ENCODE results near the gene LRRC39. TPM values are rescaled to one million over a fixed set of nuclear protein-coding genes. Genes with fewer than 3 reads are reported as not detected.

The LRRC39 gene
- total RNA-seq, 1 experiment from 2014 or later: 0.42 TPM

DNA sequence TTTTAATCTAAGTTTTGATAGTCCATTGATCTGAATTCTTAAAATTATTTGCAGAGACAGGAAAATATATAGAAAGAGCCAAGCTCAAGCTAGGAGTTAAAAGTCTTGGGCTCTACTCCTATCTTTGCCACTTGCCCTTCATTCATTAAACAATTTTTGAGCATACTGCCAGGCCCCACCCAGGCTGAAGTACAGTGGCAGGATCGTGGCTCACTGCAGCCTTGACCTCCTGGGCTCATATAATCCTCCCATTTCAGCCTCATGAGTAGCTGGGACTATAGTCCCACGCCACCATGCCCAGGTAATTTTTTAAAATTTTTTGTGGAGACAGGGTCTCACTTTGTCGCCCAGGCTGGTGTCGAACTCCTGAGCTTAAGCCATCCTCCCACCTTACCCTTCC is 36.9 kb downstream of the LRRC39 start:
- Mint-ChIP-seq H3K4me1 (ENCODE audit: low read depth, unreplicated experiment) (no peaks in the 10 kb centered on the region), H3K27ac (ENCODE audit: unreplicated experiment) (no peak overlapping the region), H3K9me3 (ENCODE audit: low read depth, unreplicated experiment) (no peaks in the 10 kb centered on the region), H3K36me3 (ENCODE audit: insufficient read depth, unreplicated experiment) (peaks cover 8% of the 10 kb centered on the region), H3K4me3 (ENCODE audit: low read depth, unreplicated experiment) (no peak overlapping the region), H3K27me3 (ENCODE audit: unreplicated experiment) (no peaks in the 10 kb centered on the region)
- BruUV-seq (replicated peaks): no TSS peak
- intact Hi-C loops (cut with micrococcal nuclease; ENCODE audit: unreplicated experiment): no loop called here
- CTCF ChIA-PET: no interaction called here
- TF ChIP-seq, protein P1, sequence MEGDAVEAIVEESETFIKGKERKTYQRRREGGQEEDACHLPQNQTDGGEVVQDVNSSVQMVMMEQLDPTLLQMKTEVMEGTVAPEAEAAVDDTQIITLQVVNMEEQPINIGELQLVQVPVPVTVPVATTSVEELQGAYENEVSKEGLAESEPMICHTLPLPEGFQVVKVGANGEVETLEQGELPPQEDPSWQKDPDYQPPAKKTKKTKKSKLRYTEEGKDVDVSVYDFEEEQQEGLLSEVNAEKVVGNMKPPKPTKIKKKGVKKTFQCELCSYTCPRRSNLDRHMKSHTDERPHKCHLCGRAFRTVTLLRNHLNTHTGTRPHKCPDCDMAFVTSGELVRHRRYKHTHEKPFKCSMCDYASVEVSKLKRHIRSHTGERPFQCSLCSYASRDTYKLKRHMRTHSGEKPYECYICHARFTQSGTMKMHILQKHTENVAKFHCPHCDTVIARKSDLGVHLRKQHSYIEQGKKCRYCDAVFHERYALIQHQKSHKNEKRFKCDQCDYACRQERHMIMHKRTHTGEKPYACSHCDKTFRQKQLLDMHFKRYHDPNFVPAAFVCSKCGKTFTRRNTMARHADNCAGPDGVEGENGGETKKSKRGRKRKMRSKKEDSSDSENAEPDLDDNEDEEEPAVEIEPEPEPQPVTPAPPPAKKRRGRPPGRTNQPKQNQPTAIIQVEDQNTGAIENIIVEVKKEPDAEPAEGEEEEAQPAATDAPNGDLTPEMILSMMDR (IDR thresholded peaks at IDR 0.05; ENCODE audit: unreplicated experiment): no peak
- DNase-seq: no peak

DNA sequence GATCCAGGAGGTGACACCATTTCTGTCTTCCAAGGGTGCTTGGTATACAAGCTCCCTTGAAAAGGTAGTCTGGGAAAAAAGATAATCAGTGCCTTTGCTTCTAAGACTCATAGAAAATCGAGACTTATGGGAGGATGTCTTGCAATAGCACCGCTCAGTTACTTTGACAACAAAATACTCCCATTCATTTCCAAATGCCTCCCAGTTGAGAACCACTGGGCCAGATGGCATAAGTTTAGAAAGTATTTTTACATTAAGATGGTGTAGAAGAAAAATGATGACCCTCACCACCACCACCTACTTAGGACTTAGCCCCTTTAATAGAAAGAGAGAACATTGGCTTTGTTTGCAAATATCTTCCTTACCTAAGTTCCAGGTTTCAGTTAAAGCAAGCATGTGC is 40.5 kb downstream of the LRRC39 start:
- DNase-seq: no peak
- H3K36me3 Mint-ChIP-seq (ENCODE audit: insufficient read depth, unreplicated experiment): peaks cover 24% of the 10 kb centered on the region
- intact Hi-C loops (cut with micrococcal nuclease; ENCODE audit: unreplicated experiment): loop anchor here (10.0 kb wide), 1 partner anchor 317 kb away; no protein-coding TSS in a partner anchor
- H3K4me1 Mint-ChIP-seq (ENCODE audit: low read depth, unreplicated experiment): peaks cover 8% of the 10 kb centered on the region
- H3K27ac Mint-ChIP-seq (ENCODE audit: unreplicated experiment): no peak overlapping the region
- CTCF ChIA-PET: no interaction called here
- H3K9me3 Mint-ChIP-seq (ENCODE audit: low read depth, unreplicated experiment): no peaks in the 10 kb centered on the region
- H3K4me3 Mint-ChIP-seq (ENCODE audit: low read depth, unreplicated experiment): no peak overlapping the region
- TF ChIP-seq, protein P1 (IDR thresholded peaks at IDR 0.05; ENCODE audit: unreplicated experiment): no peak
- H3K27me3 Mint-ChIP-seq (ENCODE audit: unreplicated experiment): no peaks in the 10 kb centered on the region
- no TSS peak for BruUV-seq (replicated peaks)

DNA sequence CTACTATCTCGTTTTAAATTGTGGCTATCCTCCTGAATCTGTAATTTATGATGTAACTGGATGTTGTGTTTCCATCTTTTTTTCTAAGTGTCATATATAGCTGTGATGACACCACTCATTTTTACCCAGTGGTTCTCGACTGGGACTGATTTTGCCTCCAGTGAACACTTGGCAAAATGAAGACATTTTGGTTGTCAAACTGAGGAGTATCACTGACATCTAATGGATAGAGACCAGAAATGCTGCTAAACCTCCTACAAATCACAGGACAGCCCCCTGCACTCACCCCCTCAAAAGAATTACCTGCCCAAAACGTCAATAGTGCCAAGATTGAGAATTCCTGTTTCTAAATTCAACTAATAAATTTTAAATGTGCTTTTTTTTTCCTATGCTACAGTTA is 43.2 kb downstream of the LRRC39 start:
- Mint-ChIP-seq H3K27me3 (ENCODE audit: unreplicated experiment) (no peaks in the 10 kb centered on the region), H3K36me3 (ENCODE audit: insufficient read depth, unreplicated experiment) (peaks cover 25% of the 10 kb centered on the region), H3K4me1 (ENCODE audit: low read depth, unreplicated experiment) (peaks cover 8% of the 10 kb centered on the region), H3K27ac (ENCODE audit: unreplicated experiment) (no peak overlapping the region), H3K4me3 (ENCODE audit: low read depth, unreplicated experiment) (no peak overlapping the region), H3K9me3 (ENCODE audit: low read depth, unreplicated experiment) (no peaks in the 10 kb centered on the region)
- intact Hi-C loops (cut with micrococcal nuclease; ENCODE audit: unreplicated experiment): loop anchor here (5.0 to 10.0 kb wide), 2 partner anchors 98 to 320 kb away; a partner anchor contains a TSS
- no TSS peak for BruUV-seq (replicated peaks)
- DNase-seq: no peak
- CTCF ChIA-PET: no interaction called here
- TF ChIP-seq, protein P1 (IDR thresholded peaks at IDR 0.05; ENCODE audit: unreplicated experiment): no peak

DNA sequence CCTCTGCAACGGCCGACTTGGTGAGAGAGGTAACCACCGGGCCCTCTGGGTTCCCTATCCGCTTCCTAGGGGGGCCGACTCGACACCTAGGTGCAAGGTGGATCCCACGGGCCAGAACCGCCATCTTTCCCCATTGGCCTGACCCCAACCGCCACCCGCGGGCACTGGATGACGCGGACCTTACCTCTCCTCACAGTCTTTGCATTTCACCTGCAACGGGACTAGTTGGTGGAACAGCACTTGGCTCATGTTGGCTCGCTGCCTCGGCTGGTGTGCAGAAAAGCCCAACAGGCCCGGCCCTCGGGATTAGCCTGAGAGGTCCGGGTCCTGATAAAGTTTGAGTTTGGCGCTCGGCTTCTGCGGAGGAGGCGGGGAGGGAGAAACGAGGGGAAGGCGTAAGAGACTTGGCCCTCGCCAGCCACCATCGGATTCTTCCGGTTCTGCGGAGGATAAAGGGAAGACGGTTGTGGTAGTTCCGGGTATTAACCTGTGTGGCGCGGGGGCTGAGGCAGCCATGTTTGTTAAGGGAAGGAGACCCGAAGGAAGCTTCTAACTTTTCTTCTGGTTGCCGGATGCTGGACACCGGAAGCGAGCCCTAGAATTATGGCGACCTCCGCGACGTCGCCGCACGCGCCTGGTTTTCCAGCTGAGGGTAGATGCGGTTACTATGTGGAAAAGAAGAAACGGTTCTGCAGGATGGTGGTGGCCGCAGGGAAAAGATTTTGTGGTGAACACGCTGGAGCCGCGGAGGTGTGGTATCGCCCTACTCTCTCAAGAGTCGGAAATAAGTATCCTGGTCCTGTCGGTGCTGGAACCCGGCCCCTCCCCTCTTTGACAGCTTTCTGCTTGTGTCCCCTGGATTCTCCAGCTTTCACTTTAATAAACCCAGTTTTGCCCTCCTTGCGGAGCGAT is 45.2 kb downstream of the LRRC39 start, which contains the start of the genes SASS6 and TRMT13:
SASS6 (minus strand) TSS at position 365 of the 912 bp plus-strand sequence; CDS start at position 249, 116 bp downstream.
TRMT13 (plus strand) TSS at position 598 of the 912 bp plus-strand sequence; CDS start at position 604, 6 bp downstream.
- no peaks in the 10 kb centered on the region for H3K27me3 Mint-ChIP-seq (ENCODE audit: unreplicated experiment)
- CTCF ChIA-PET: interaction anchor here (1.1 kb wide), 1 partner anchor 327 kb away, joined by 3 read pairs; no protein-coding TSS in a partner anchor
- TF ChIP-seq, protein P1 (IDR thresholded peaks at IDR 0.05; ENCODE audit: unreplicated experiment): no peak
- BruUV-seq (replicated peaks): no TSS peak
- peak within 1 kb of the TSS; percentile 62 for H3K27ac Mint-ChIP-seq (ENCODE audit: unreplicated experiment)
- H3K4me1 Mint-ChIP-seq (ENCODE audit: low read depth, unreplicated experiment): peaks cover 8% of the 10 kb centered on the region
- H3K36me3 Mint-ChIP-seq (ENCODE audit: insufficient read depth, unreplicated experiment): peaks cover 25% of the 10 kb centered on the region
- peak; percentile 88 for DNase-seq
- peak within 1 kb of the TSS; percentile 93 for H3K4me3 Mint-ChIP-seq (ENCODE audit: low read depth, unreplicated experiment)
- no peaks in the 10 kb centered on the region for H3K9me3 Mint-ChIP-seq (ENCODE audit: low read depth, unreplicated experiment)
- intact Hi-C loops (cut with micrococcal nuclease; ENCODE audit: unreplicated experiment): loop anchor here (5.0 to 10.0 kb wide), 2 partner anchors 96 to 322 kb away; a partner anchor contains a TSS
